HEK293 (cell line): ENCODE results near the gene AFF3.

Experiments
- PRDM2 ChIP-seq: fragments of 450-650 bp; formaldehyde crosslinking; IDR thresholded peaks from 2 replicates; pipeline ENCODE4 v1.5.1; 2016; ENCODE audit warnings: missing biosample characterization, missing genetic modification characterization, borderline replicate concordance
- TRIM28 ChIP-seq: IDR thresholded peaks from 2 replicates; pipeline ENCODE4 v1.6.1; 2011; ENCODE audit warnings: low read length, control low read depth, borderline replicate concordance
- ZNF221 ChIP-seq: fragments of 450-650 bp; formaldehyde crosslinking; IDR thresholded peaks from 2 replicates; pipeline ENCODE4 v1.5.1; 2017; ENCODE audit warnings: missing biosample characterization, missing genetic modification characterization, borderline replicate concordance
- ZNF426 ChIP-seq: fragments of 450-650 bp; formaldehyde crosslinking; IDR thresholded peaks from 2 replicates; pipeline ENCODE4 v1.5.1; 2017; ENCODE audit warnings: missing biosample characterization, missing genetic modification characterization, mild to moderate bottlenecking, inconsistent platforms, moderate library complexity
- ZNF514 ChIP-seq: fragments of 450-650 bp; formaldehyde crosslinking; IDR thresholded peaks from 2 replicates; pipeline ENCODE4 v1.5.1; 2016; ENCODE audit warnings: missing biosample characterization, missing genetic modification characterization
- ZNF585B ChIP-seq: fragments of 450-650 bp; formaldehyde crosslinking; IDR thresholded peaks from 2 replicates; pipeline ENCODE4 v1.5.1; 2016; ENCODE audit warnings: missing biosample characterization, missing genetic modification characterization
- ZSCAN4 ChIP-seq: fragments of 450-650 bp; formaldehyde crosslinking; IDR thresholded peaks from 2 replicates; pipeline ENCODE4 v1.5.1; 2017; ENCODE audit warnings: missing biosample characterization, missing genetic modification characterization
- TF ChIP-seq, protein P1 (sequence below): fragments of 450-650 bp; formaldehyde crosslinking; IDR thresholded peaks from 2 replicates; pipeline ENCODE4 v1.5.1; 2016; ENCODE audit warnings: missing biosample characterization, missing genetic modification characterization
- TF ChIP-seq, protein P2 (sequence below): fragments of 450-650 bp; formaldehyde crosslinking; IDR thresholded peaks from 2 replicates; pipeline ENCODE4 v1.5.1; 2017; ENCODE audit warnings: missing biosample characterization, missing genetic modification characterization
- TF ChIP-seq, protein P3 (sequence below): fragments of 450-650 bp; formaldehyde crosslinking; IDR thresholded peaks from 2 replicates; pipeline ENCODE4 v1.5.1; 2017; ENCODE audit warnings: missing biosample characterization, missing genetic modification characterization
- TF ChIP-seq, protein P4 (sequence below): fragments of 450-650 bp; formaldehyde crosslinking; IDR thresholded peaks from 2 replicates; pipeline ENCODE4 v1.5.1; 2017; ENCODE audit warnings: missing biosample characterization, missing genetic modification characterization

The AFF3 gene

GRCh38 chr2:99801327-99801901, 341.0 kb downstream of the AFF3 start (continued):
- no peak for TF ChIP-seq PRDM2 (tag by site-specific recombination)
- TF ChIP-seq, protein P1, sequence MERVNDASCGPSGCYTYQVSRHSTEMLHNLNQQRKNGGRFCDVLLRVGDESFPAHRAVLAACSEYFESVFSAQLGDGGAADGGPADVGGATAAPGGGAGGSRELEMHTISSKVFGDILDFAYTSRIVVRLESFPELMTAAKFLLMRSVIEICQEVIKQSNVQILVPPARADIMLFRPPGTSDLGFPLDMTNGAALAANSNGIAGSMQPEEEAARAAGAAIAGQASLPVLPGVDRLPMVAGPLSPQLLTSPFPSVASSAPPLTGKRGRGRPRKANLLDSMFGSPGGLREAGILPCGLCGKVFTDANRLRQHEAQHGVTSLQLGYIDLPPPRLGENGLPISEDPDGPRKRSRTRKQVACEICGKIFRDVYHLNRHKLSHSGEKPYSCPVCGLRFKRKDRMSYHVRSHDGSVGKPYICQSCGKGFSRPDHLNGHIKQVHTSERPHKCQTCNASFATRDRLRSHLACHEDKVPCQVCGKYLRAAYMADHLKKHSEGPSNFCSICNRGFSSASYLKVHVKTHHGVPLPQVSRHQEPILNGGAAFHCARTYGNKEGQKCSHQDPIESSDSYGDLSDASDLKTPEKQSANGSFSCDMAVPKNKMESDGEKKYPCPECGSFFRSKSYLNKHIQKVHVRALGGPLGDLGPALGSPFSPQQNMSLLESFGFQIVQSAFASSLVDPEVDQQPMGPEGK (tag by site-specific recombination) = no peak
- no peak for TF ChIP-seq ZSCAN4 (tag by site-specific recombination)
- TF ChIP-seq, protein P2, sequence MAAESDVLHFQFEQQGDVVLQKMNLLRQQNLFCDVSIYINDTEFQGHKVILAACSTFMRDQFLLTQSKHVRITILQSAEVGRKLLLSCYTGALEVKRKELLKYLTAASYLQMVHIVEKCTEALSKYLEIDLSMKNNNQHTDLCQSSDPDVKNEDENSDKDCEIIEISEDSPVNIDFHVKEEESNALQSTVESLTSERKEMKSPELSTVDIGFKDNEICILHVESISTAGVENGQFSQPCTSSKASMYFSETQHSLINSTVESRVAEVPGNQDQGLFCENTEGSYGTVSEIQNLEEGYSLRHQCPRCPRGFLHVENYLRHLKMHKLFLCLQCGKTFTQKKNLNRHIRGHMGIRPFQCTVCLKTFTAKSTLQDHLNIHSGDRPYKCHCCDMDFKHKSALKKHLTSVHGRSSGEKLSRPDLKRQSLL = 0 out of 2 replicates have a peak, but pooled peaks have one; percentile 19
- TF ChIP-seq, protein P3, sequence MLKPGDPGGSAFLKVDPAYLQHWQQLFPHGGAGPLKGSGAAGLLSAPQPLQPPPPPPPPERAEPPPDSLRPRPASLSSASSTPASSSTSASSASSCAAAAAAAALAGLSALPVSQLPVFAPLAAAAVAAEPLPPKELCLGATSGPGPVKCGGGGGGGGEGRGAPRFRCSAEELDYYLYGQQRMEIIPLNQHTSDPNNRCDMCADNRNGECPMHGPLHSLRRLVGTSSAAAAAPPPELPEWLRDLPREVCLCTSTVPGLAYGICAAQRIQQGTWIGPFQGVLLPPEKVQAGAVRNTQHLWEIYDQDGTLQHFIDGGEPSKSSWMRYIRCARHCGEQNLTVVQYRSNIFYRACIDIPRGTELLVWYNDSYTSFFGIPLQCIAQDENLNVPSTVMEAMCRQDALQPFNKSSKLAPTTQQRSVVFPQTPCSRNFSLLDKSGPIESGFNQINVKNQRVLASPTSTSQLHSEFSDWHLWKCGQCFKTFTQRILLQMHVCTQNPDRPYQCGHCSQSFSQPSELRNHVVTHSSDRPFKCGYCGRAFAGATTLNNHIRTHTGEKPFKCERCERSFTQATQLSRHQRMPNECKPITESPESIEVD (tag by site-specific recombination) = peak; percentile 64
- TF ChIP-seq ZNF514 (tag by site-specific recombination) = no peak
- no peak for TF ChIP-seq ZNF426 (tag by site-specific recombination)
- TF ChIP-seq TRIM28 = 0 out of 2 replicates have a peak, but pooled peaks have one; percentile 46
- no peak for TF ChIP-seq ZNF221 (tag by site-specific recombination)
- TF ChIP-seq, protein P4, sequence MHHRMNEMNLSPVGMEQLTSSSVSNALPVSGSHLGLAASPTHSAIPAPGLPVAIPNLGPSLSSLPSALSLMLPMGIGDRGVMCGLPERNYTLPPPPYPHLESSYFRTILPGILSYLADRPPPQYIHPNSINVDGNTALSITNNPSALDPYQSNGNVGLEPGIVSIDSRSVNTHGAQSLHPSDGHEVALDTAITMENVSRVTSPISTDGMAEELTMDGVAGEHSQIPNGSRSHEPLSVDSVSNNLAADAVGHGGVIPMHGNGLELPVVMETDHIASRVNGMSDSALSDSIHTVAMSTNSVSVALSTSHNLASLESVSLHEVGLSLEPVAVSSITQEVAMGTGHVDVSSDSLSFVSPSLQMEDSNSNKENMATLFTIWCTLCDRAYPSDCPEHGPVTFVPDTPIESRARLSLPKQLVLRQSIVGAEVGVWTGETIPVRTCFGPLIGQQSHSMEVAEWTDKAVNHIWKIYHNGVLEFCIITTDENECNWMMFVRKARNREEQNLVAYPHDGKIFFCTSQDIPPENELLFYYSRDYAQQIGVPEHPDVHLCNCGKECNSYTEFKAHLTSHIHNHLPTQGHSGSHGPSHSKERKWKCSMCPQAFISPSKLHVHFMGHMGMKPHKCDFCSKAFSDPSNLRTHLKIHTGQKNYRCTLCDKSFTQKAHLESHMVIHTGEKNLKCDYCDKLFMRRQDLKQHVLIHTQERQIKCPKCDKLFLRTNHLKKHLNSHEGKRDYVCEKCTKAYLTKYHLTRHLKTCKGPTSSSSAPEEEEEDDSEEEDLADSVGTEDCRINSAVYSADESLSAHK = no peak
- peak; percentile 39 for TF ChIP-seq ZNF585B
